Neural progenitor cell (in vitro differentiated cells): Measurements from ENCODE around the gene PHF12. TPM values are rescaled to one million over a fixed set of nuclear protein-coding genes. Genes with fewer than 3 reads are reported as not detected.
A peak's percentile ranks its signal among the peaks of the same experiment; 100 is the strongest.

ENCODE experiments used
- DNase-seq: peaks from one replicate; pipeline ENCODE4 v3.0.0-alpha.2; 2016; ENCODE audit warnings: low spot score
- H2AFZ ChIP-seq: fragments of 200-600 bp; sonication (generic); replicated peaks from 2 replicates; pipeline ENCODE4 v1.6.1; 2016; ENCODE audit warnings: antibody characterized with exemption
- H3F3A ChIP-seq: fragments of 200-600 bp; sonication (generic); 2 replicates; pipeline ENCODE4 v1.6.1; 2016; ENCODE audit warnings: antibody characterized with exemption, low read depth
- H3K27ac ChIP-seq: fragments of 200-600 bp; sonication (generic); 2 replicates; pipeline ENCODE4 v1.5.1; 2016; ENCODE audit warnings: mild to moderate bottlenecking
- H3K27me3 ChIP-seq: fragments of 200-600 bp; sonication (generic); 2 replicates; pipeline ENCODE4 v1.6.1; 2016; ENCODE audit warnings: mild to moderate bottlenecking, moderate library complexity
- H3K36me3 ChIP-seq: fragments of 200-600 bp; sonication (generic); 2 replicates; pipeline ENCODE4 v1.5.1; 2016
- H3K4me1 ChIP-seq: fragments of 200-600 bp; sonication (generic); 2 replicates; pipeline ENCODE4 v1.6.1; 2016; ENCODE audit warnings: mixed run types
- H3K4me2 ChIP-seq: fragments of 200-600 bp; sonication (generic); 2 replicates; pipeline ENCODE4 v1.6.1; 2016
- H3K4me3 ChIP-seq: fragments of 200-600 bp; sonication (generic); 2 replicates; pipeline ENCODE4 v1.5.1; 2016
- H3K79me2 ChIP-seq: fragments of 200-600 bp; sonication (generic); 2 replicates; pipeline ENCODE4 v1.6.1; 2016; ENCODE audit warnings: low read depth
- H3K9ac ChIP-seq: fragments of 200-600 bp; sonication (generic); 2 replicates; pipeline ENCODE4 v1.6.1; 2016
- H3K9me3 ChIP-seq: fragments of 200-600 bp; sonication (generic); 2 replicates; pipeline ENCODE4 v1.5.1; 2016; ENCODE audit warnings: low read depth
- H4K20me1 ChIP-seq: fragments of 200-600 bp; sonication (generic); 2 replicates; pipeline ENCODE4 v1.6.1; 2016; ENCODE audit warnings: low read depth
- H3K27ac Mint-ChIP-seq: 3 replicates; pipeline ENCODE4 v1.8.0; 2021; ENCODE audit warnings: mixed read lengths
- H3K27me3 Mint-ChIP-seq: 2 replicates; pipeline ENCODE4 v1.8.0; 2022; ENCODE audit warnings: low read depth, mild to moderate bottlenecking, inconsistent platforms, moderate library complexity, mixed read lengths; ENCODE audit not compliant: insufficient read depth
- H3K36me3 Mint-ChIP-seq: 3 replicates; pipeline ENCODE4 v1.8.0; 2021; ENCODE audit warnings: mixed read lengths
- H3K4me1 Mint-ChIP-seq: 3 replicates; pipeline ENCODE4 v1.8.0; 2021; ENCODE audit warnings: mixed read lengths
- H3K4me3 Mint-ChIP-seq: 3 replicates; pipeline ENCODE4 v1.8.0; 2021; ENCODE audit warnings: mild to moderate bottlenecking, moderate library complexity, mixed read lengths
- H3K9me3 Mint-ChIP-seq: 3 replicates; pipeline ENCODE4 v1.8.0; 2020; ENCODE audit warnings: mixed read lengths
- CTCF ChIP-seq: fragments of 200-600 bp; sonication (generic); IDR thresholded peaks from 2 replicates; pipeline ENCODE4 v1.5.1; 2017; ENCODE audit warnings: antibody characterized with exemption, mild to moderate bottlenecking
- EZH2 ChIP-seq: fragments of 200-600 bp; sonication (generic); IDR thresholded peaks from 2 replicates; pipeline ENCODE4 v1.6.1; 2017; ENCODE audit warnings: antibody characterized with exemption, mild to moderate bottlenecking, moderate library complexity
- EZH2phosphoT487 ChIP-seq: fragments of 200-600 bp; sonication (generic); IDR thresholded peaks from 2 replicates; pipeline ENCODE4 v1.6.1; 2017; ENCODE audit warnings: antibody characterized with exemption
- total RNA-seq: library from RNA; depleted of rRNA; stranded (reverse); fragments of >200 nt; gene quantifications from 2 replicates; pipeline ENCODE4 v1.2.3, GENCODE V29; 2015; ENCODE audit warnings: low replicate concordance

The PHF12 gene
- total RNA-seq, 1 donor from 2014 or later = 49.1 TPM

DNA sequence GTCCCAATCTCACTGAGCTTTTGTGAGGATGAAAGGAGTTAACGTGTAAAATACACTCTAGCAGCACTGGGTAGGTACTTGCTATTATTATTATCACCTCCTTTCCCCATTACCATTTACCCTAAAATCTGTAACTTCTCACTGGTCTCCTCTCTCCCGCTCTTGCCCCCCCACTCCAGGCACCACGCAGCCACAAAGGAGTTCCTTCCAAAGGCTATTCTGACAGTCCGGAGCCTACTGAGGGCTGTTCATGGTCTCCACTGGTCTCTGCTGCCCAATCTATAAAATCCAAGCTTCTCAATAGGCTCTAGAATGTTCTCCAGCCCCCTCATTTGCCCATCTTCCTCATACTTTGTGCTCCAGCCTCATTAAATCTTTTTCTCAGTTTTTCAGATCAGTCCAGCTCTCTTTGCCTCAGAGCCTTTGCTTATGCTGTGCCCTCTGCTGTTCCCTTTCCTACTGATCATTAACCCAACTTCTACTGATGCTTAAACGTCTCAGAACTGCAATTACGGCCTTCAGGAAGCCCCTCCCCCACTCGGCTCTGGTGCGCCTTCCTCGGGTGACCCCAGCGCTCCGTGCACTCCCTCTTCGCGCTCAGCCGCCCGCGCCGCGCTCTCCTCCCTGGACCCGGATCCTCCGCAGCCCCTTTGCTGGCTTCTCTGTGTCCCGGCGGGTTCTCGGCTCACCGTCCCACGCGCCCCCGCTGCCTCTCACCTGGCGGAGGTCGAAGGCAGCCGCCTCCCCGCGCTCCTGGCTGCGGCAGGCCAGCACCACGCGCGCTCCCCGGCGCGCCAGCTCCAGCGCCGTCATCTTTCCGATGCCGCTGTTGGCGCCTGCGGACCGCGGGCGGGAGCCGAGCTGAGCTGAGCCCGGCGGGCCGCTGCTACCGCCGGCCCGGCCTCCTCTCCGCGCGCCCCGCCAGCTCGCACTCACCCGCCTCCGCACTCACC, 49.2 kb downstream of the PHF12 start:
- Mint-ChIP-seq H3K9me3 (no peaks in the 10 kb centered on the region), H3K27me3 (peaks cover 10% of the 10 kb centered on the region), H3K36me3 (peaks cover 27% of the 10 kb centered on the region), H3K4me1 (peaks cover 25% of the 10 kb centered on the region), H3K27ac (peak overlapping the region; percentile 10), H3K4me3 (peak overlapping the region; percentile 86)
- Histone ChIP-seq H3K9ac (peak overlapping the region; percentile 62), H4K20me1 (peaks cover 6% of the 10 kb centered on the region), H3K36me3 (no peaks in the 10 kb centered on the region), H3K4me2 (peak overlapping the region; percentile 86), H3K4me3 (peak overlapping the region; percentile 97), H3K27me3 (no peaks in the 10 kb centered on the region), H3F3A (peaks cover 75% of the 10 kb centered on the region), H3K79me2 (peaks cover 12% of the 10 kb centered on the region), H3K4me1 (peaks cover 4% of the 10 kb centered on the region), H3K27ac (peak overlapping the region; percentile 54), H2AFZ (peak overlapping the region; percentile 95), H3K9me3 (no peaks in the 10 kb centered on the region)
- DNase-seq = no peak
- TF ChIP-seq CTCF (no peak), EZH2phosphoT487 (no peak), EZH2 (no peak)

GRCh38 chr17:28900986-28901726, 50.2 kb downstream of the PHF12 start:
- no peak overlapping the region for H2AFZ ChIP-seq
- H3K4me1 Mint-ChIP-seq = peaks cover 32% of the 10 kb centered on the region

More at GRCh38 chr17:28900986-28901726, 50.2 kb downstream of the PHF12 start:
- H3K79me2 ChIP-seq = peaks cover 22% of the 10 kb centered on the region
- peaks cover 80% of the 10 kb centered on the region for H3F3A ChIP-seq
- TF ChIP-seq CTCF (no peak), EZH2 (no peak), EZH2phosphoT487 (no peak)
- peaks cover 21% of the 10 kb centered on the region for H3K36me3 Mint-ChIP-seq
- peaks cover 13% of the 10 kb centered on the region for H4K20me1 ChIP-seq
- H3K4me2 ChIP-seq = peak overlapping the region; percentile 86
- H3K27ac ChIP-seq = no peak overlapping the region
- no peak overlapping the region for H3K9ac ChIP-seq
- peak overlapping the region; percentile 97 for H3K4me3 ChIP-seq
- peaks cover 6% of the 10 kb centered on the region for H3K4me1 ChIP-seq
- no peaks in the 10 kb centered on the region for H3K27me3 ChIP-seq
- no peaks in the 10 kb centered on the region for H3K9me3 ChIP-seq
- no peaks in the 10 kb centered on the region for H3K9me3 Mint-ChIP-seq
- H3K4me3 Mint-ChIP-seq = peak overlapping the region; percentile 86
- no peaks in the 10 kb centered on the region for H3K36me3 ChIP-seq
- peak overlapping the region; percentile 10 for H3K27ac Mint-ChIP-seq
- H3K27me3 Mint-ChIP-seq = peaks cover 4% of the 10 kb centered on the region
- no peak for DNase-seq
